Measurements from ENCODE around the gene INAFM2.

DNA sequence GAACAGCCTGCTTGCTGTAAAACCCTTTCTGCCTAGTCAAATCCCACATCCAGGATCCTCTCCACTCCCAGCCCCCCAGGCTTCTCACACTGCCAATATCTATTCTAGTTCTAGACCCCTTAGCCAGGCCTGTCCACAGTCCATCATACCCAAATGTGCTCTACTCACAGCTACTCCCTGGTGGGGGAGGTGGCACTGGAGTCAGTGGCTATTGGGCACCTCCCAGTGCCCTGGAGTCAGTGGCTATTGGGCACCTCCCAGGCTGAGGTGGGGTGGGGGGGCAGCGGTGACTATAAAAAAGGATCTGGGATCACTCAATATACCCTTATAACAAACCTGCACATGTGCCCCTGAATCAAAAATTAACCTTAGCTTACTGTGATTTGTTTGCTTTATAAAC lies 33.8 kb downstream of the INAFM2 start:
- no peak for TF ChIP-seq POLR2A (IDR thresholded peaks at IDR 0.05)
- TF ChIP-seq, protein P1, sequence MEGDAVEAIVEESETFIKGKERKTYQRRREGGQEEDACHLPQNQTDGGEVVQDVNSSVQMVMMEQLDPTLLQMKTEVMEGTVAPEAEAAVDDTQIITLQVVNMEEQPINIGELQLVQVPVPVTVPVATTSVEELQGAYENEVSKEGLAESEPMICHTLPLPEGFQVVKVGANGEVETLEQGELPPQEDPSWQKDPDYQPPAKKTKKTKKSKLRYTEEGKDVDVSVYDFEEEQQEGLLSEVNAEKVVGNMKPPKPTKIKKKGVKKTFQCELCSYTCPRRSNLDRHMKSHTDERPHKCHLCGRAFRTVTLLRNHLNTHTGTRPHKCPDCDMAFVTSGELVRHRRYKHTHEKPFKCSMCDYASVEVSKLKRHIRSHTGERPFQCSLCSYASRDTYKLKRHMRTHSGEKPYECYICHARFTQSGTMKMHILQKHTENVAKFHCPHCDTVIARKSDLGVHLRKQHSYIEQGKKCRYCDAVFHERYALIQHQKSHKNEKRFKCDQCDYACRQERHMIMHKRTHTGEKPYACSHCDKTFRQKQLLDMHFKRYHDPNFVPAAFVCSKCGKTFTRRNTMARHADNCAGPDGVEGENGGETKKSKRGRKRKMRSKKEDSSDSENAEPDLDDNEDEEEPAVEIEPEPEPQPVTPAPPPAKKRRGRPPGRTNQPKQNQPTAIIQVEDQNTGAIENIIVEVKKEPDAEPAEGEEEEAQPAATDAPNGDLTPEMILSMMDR (IDR thresholded peaks at IDR 0.05 in 8 of 11, conservative IDR thresholded peaks at IDR 0.05 in 3 of 11): no peak
